ENCODE data around the gene FAM199X.

The FAM199X gene

GRCh38 chrX:104156630-104157529 lies 9.4 kb upstream of the FAM199X start, which contains the start of gene SLC25A53:
Gene SLC25A53, minus strand, starts transcription at chrX:104157009. Its CDS starts 51,752 bp downstream, at chrX:104105257.
- TF ChIP-seq CTCF (IDR thresholded peaks at IDR 0.05; ENCODE audit: low read depth, low read length, missing control alignments), result no peak
- peak; percentile 72 for DNase-seq (ENCODE audit: low read depth)

GRCh38 chrX:104166735-104167436 lies 633 bp downstream of the FAM199X start:
- no peak for DNase-seq (ENCODE audit: low read depth)
- TF ChIP-seq CTCF (IDR thresholded peaks at IDR 0.05; ENCODE audit: low read depth, low read length, missing control alignments), result no peak
- H3K4me3 ChIP-seq (ENCODE audit: low read depth, low read length), result peak overlapping the region; percentile 93

More at GRCh38 chrX:104156630-104157529, 9.4 kb upstream of the FAM199X start, which contains the start of gene SLC25A53:
- H3K4me3 ChIP-seq (ENCODE audit: low read depth, low read length), result peak within 1 kb of the TSS; percentile 78

- no peak for TF ChIP-seq CTCF (IDR thresholded peaks at IDR 0.05; ENCODE audit: low read depth, low read length, missing control alignments)
- no peak for DNase-seq (ENCODE audit: low read depth)
- H3K4me3 ChIP-seq (ENCODE audit: low read depth, low read length), result no peak overlapping the region; the same call in 1 of the 2 replicates
Measured at GRCh38 chrX:104168127-104168526, 1.9 kb downstream of the FAM199X start.

GRCh38 chrX:104172121-104172520 lies 5.9 kb downstream of the FAM199X start:
- no peak for TF ChIP-seq CTCF (IDR thresholded peaks at IDR 0.05; ENCODE audit: low read depth, low read length, missing control alignments)
- H3K4me3 ChIP-seq (ENCODE audit: low read depth, low read length), result no peak overlapping the region
- DNase-seq (ENCODE audit: low read depth), result no peak

- DNase-seq (ENCODE audit: low read depth), result no peak
Measured at GRCh38 chrX:104172788-104173187, 6.5 kb downstream of the FAM199X start.

GRCh38 chrX:104173841-104174240 lies 7.6 kb downstream of the FAM199X start:
- TF ChIP-seq CTCF (IDR thresholded peaks at IDR 0.05; ENCODE audit: low read depth, low read length, missing control alignments), result no peak
- H3K4me3 ChIP-seq (ENCODE audit: low read depth, low read length), result no peak overlapping the region
- no peak for DNase-seq (ENCODE audit: low read depth)

More at GRCh38 chrX:104172788-104173187, 6.5 kb downstream of the FAM199X start:
- H3K4me3 ChIP-seq (ENCODE audit: low read depth, low read length), result no peak overlapping the region
- no peak for TF ChIP-seq CTCF (IDR thresholded peaks at IDR 0.05; ENCODE audit: low read depth, low read length, missing control alignments)

Data from GM12864 (cell line).